ENCODE measurements around the gene CSNK1G3.

DNA sequence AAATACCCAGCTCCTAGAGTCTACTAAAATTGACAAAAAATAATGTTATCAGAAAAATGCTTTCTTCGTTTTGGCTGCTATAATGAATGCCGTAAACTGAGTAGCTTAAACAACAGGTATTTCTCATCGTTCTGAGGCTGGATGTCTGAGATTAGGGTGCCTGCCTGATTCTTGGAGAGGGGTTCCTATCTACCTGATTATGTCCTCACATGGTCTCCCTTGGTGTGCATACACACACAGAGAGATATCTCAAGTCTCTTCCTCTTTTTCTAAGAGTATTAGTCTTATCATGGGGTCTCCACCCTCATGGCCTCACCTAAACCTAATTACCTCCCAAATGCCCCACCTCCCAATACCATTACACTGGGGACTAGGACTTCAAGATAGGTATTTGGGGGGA lies 40.6 kb upstream of the CSNK1G3 start:
- TF ChIP-seq CTCF (conservative IDR thresholded peaks at IDR 0.05 in 1 of 2, IDR thresholded peaks at IDR 0.05 in 1 of 2; ENCODE audit: low read depth in 1 of 2, low read length in 2 of 2) (no peak), EZH2 (IDR thresholded peaks at IDR 0.05; ENCODE audit: low read length, missing control alignments) (no peak)

Data from fibroblast of lung (primary cell).